ENCODE results near the gene HBM. TPM values are rescaled to one million over a fixed set of nuclear protein-coding genes. Genes with fewer than 3 reads are reported as not detected.
"Not testable (repeated sequence)": the region's sequence is repeated elsewhere in the genome, so short reads cannot be mapped to it uniquely, and the experiment has no call there.

The HBM gene
- polyA plus RNA-seq, 6 donors from 2014 or later = not detected

GRCh38 chr16:166375-167121, 770 bp downstream of the HBM start:
- peaks cover 0 to 10% (median 5%) of the 10 kb centered on the region in 3 donors for H3K4me1 Mint-ChIP-seq
- peaks cover 43 to 73% (median 60%) of the 10 kb centered on the region in 3 donors for H3K27me3 Mint-ChIP-seq
- ATAC-seq (ENCODE audit: low read depth in 2 of 2) (no peak), DNase-seq (no peak)
- H3K27ac Mint-ChIP-seq = no peak overlapping the region
- no peaks in the 10 kb centered on the region for H3K36me3 Mint-ChIP-seq
- H3K9me3 Mint-ChIP-seq = no peaks in the 10 kb centered on the region
- peak overlapping the region in 5 of 8 donors; percentile 49 to 85 (median 79) for H3K4me3 Mint-ChIP-seq

- DNase-seq (no peak), ATAC-seq (ENCODE audit: low read depth in 2 of 2) (no peak)
- peaks cover 0 to 10% (median 7%) of the 10 kb centered on the region in 3 donors for H3K4me1 Mint-ChIP-seq
- peaks cover 44 to 71% (median 60%) of the 10 kb centered on the region in 3 donors for H3K27me3 Mint-ChIP-seq
- no peaks in the 10 kb centered on the region for H3K9me3 Mint-ChIP-seq
- no peak overlapping the region for H3K27ac Mint-ChIP-seq
- H3K4me3 Mint-ChIP-seq = peak overlapping the region in 6 of 8 donors; percentile 44 to 85 (median 69)
- H3K36me3 Mint-ChIP-seq = no peaks in the 10 kb centered on the region
These were observed 1.4 kb downstream of the HBM start for GRCh38 chr16:167122-167690.

GRCh38 chr16:168424-168823, 2.6 kb downstream of the HBM start:
- Mint-ChIP-seq H3K36me3 (no peaks in the 10 kb centered on the region), H3K9me3 (no peaks in the 10 kb centered on the region), H3K27me3 (peaks cover 41 to 69% (median 59%) of the 10 kb centered on the region in 3 donors), H3K27ac (peak overlapping the region in 1 of 6 donors; percentile 54), H3K4me3 (no peak overlapping the region), H3K4me1 (peaks cover 0 to 10% (median 7%) of the 10 kb centered on the region in 3 donors)
- no peak for DNase-seq
- ATAC-seq (ENCODE audit: low read depth in 2 of 2) = no peak

- DNase-seq = no peak
- H3K27me3 Mint-ChIP-seq = peaks cover 37 to 75% (median 64%) of the 10 kb centered on the region in 3 donors
- ATAC-seq (ENCODE audit: low read depth in 2 of 2) = no peak
- no peaks in the 10 kb centered on the region for H3K36me3 Mint-ChIP-seq
- H3K4me1 Mint-ChIP-seq = peaks cover 0 to 10% (median 9%) of the 10 kb centered on the region in 3 donors
- no peaks in the 10 kb centered on the region for H3K9me3 Mint-ChIP-seq
- H3K4me3 Mint-ChIP-seq = peak overlapping the region in 1 of 8 donors; percentile 36
- H3K27ac Mint-ChIP-seq = no peak overlapping the region
These were observed 3.2 kb downstream of the HBM start for GRCh38 chr16:169014-169413.

- H3K4me3 Mint-ChIP-seq; H3K27ac Mint-ChIP-seq; DNase-seq; H3K36me3 Mint-ChIP-seq; ATAC-seq (ENCODE audit: low read depth in 2 of 2); H3K9me3 Mint-ChIP-seq: not testable (repeated sequence)
- Mint-ChIP-seq H3K27me3 (peaks cover 45 to 84% (median 72%) of the 10 kb centered on the region in 3 donors), H3K4me1 (peaks cover 0 to 16% (median 15%) of the 10 kb centered on the region in 3 donors)
These were observed 4.3 kb downstream of the HBM start for GRCh38 chr16:170088-170507.

GRCh38 chr16:170788-171187, 5.0 kb downstream of the HBM start:
- peaks cover 4 to 20% (median 15%) of the 10 kb centered on the region in 3 donors for H3K4me1 Mint-ChIP-seq
- H3K4me3 Mint-ChIP-seq = no peak overlapping the region

GRCh38 chr16:172374-172941, 6.7 kb downstream of the HBM start, which contains the start of gene HBA2:
HBA2 (plus strand) TSS chr16:172876; CDS start chr16:172913, 37 bp downstream.
- not testable (repeated sequence) for H3K27ac Mint-ChIP-seq, DNase-seq, H3K36me3 Mint-ChIP-seq, H3K9me3 Mint-ChIP-seq
- peak; percentile 47 to 55 for ATAC-seq (ENCODE audit: low read depth in 2 of 2)
- Mint-ChIP-seq H3K4me1 (peaks cover 4 to 18% (median 14%) of the 10 kb centered on the region in 3 donors), H3K4me3 (peak within 1 kb of the TSS in 6 of 8 donors; percentile 28 to 70 (median 52)), H3K27me3 (peaks cover 34 to 76% (median 71%) of the 10 kb centered on the region in 3 donors)

More at GRCh38 chr16:170788-171187, 5.0 kb downstream of the HBM start:
- Mint-ChIP-seq H3K27me3 (peaks cover 43 to 84% (median 77%) of the 10 kb centered on the region in 3 donors), H3K36me3 (no peaks in the 10 kb centered on the region), H3K27ac (no peak overlapping the region), H3K9me3 (no peaks in the 10 kb centered on the region)
- ATAC-seq (ENCODE audit: low read depth in 2 of 2) (no peak), DNase-seq (no peak)

GRCh38 chr16:173211-173854, 7.6 kb downstream of the HBM start:
- not testable (repeated sequence) for DNase-seq; H3K27ac Mint-ChIP-seq; ATAC-seq (ENCODE audit: low read depth in 2 of 2); H3K9me3 Mint-ChIP-seq; H3K36me3 Mint-ChIP-seq
- Mint-ChIP-seq H3K4me3 (peak overlapping the region in 6 of 8 donors; percentile 28 to 70 (median 52)), H3K4me1 (peaks cover 4 to 18% (median 14%) of the 10 kb centered on the region in 3 donors), H3K27me3 (peaks cover 37 to 76% (median 75%) of the 10 kb centered on the region in 3 donors)

GRCh38 chr16:173928-174769, 8.4 kb downstream of the HBM start:
- DNase-seq = not testable (repeated sequence)

GRCh38 chr16:175011-175949, 9.5 kb downstream of the HBM start:
- H3K27ac Mint-ChIP-seq = peak overlapping the region in 2 of 6 donors; percentile 44 to 83

More at GRCh38 chr16:173928-174769, 8.4 kb downstream of the HBM start:
- Mint-ChIP-seq H3K4me3 (peak overlapping the region in 6 of 8 donors; percentile 38 to 63 (median 52)), H3K27me3 (peaks cover 33 to 71% (median 67%) of the 10 kb centered on the region in 3 donors), H3K27ac (peak overlapping the region in 1 of 6 donors; percentile 49), H3K4me1 (peaks cover 4 to 18% (median 14%) of the 10 kb centered on the region in 3 donors)
- not testable (repeated sequence) for ATAC-seq (ENCODE audit: low read depth in 2 of 2); H3K36me3 Mint-ChIP-seq; H3K9me3 Mint-ChIP-seq

GRCh38 chr16:176006-176405, 10.2 kb downstream of the HBM start:
- H3K36me3 Mint-ChIP-seq; H3K9me3 Mint-ChIP-seq; ATAC-seq (ENCODE audit: low read depth in 2 of 2); H3K27ac Mint-ChIP-seq; DNase-seq: not testable (repeated sequence)
- Mint-ChIP-seq H3K27me3 (peaks cover 25 to 52% (median 49%) of the 10 kb centered on the region in 3 donors), H3K4me1 (peaks cover 4 to 23% (median 14%) of the 10 kb centered on the region in 3 donors), H3K4me3 (peak overlapping the region in 3 of 8 donors; percentile 28 to 39 (median 35))

More at GRCh38 chr16:175011-175949, 9.5 kb downstream of the HBM start:
- ATAC-seq (ENCODE audit: low read depth in 2 of 2) = no peak
- Mint-ChIP-seq H3K9me3 (no peaks in the 10 kb centered on the region), H3K4me3 (peak overlapping the region in 7 of 8 donors; percentile 5 to 61 (median 38)), H3K4me1 (peaks cover 4 to 23% (median 14%) of the 10 kb centered on the region in 3 donors), H3K27me3 (peaks cover 30 to 60% (median 57%) of the 10 kb centered on the region in 3 donors), H3K36me3 (no peaks in the 10 kb centered on the region)
- no peak for DNase-seq

Measured in naive B cell (primary cell).